Activated T-helper 1 cell treated with anti-CD3 and anti-CD28 coated beads, Interleukin-12 subunit alpha, Interleukin-12 subunit beta, Interleukin-2, Interleukin-4 antibody, amounts not matched to agents 30 ng/mL and 10 ng/mL and 1 ng/mL, durations not matched to agents 14 hours and 24 hours and 36 hours (primary cell): Measurements from ENCODE around the gene APLP2. TPM values are rescaled to one million over a fixed set of nuclear protein-coding genes. Genes with fewer than 3 reads are reported as not detected.
"Not testable (repeated sequence)": the region's sequence is repeated elsewhere in the genome, so short reads cannot be mapped to it uniquely, and the experiment has no call there.

Experiments used
- DNase-seq: peaks from one replicate; pipeline ENCODE4 v3.0.0; 2021; ENCODE audit warnings: low spot score
- H3K27ac Mint-ChIP-seq: one replicate; pipeline ENCODE4 v1.8.0; 2021; ENCODE audit warnings: mild to moderate bottlenecking, mixed read lengths
- H3K27me3 Mint-ChIP-seq: one replicate; pipeline ENCODE4 v1.8.0; 2022; ENCODE audit warnings: mild to moderate bottlenecking, moderate library complexity, mixed read lengths; ENCODE audit not compliant: insufficient read depth
- H3K36me3 Mint-ChIP-seq: one replicate; pipeline ENCODE4 v1.8.0; 2021; ENCODE audit warnings: low read depth, mixed read lengths
- H3K4me1 Mint-ChIP-seq: one replicate; pipeline ENCODE4 v1.8.0; 2021; ENCODE audit warnings: low read depth, mixed read lengths
- H3K4me3 Mint-ChIP-seq: one replicate; pipeline ENCODE4 v1.8.0; 2021; ENCODE audit warnings: mild to moderate bottlenecking, moderate library complexity, mixed read lengths
- H3K9me3 Mint-ChIP-seq: one replicate; pipeline ENCODE4 v1.8.0; 2021; ENCODE audit warnings: mixed read lengths
- intact Hi-C: fragments of 100-400 bp; cut with micrococcal nuclease; formaldehyde crosslinking; loops from one replicate; pipeline ENCODE4 v1.15.1; 2024
- total RNA-seq: library from RNA; stranded (reverse); gene quantifications from 2 replicates; pipeline ENCODE4 v1.2.3, GENCODE V29; 2022

The APLP2 gene
- total RNA-seq, 1 donor from 2014 or later: 47.8 TPM

- no peak for DNase-seq
- Mint-ChIP-seq H3K9me3 (no peaks in the 10 kb centered on the region), H3K4me1 (no peaks in the 10 kb centered on the region), H3K4me3 (no peak overlapping the region), H3K27me3 (no peaks in the 10 kb centered on the region), H3K36me3 (no peaks in the 10 kb centered on the region), H3K27ac (no peak overlapping the region)
- intact Hi-C loops: no loop called here
Observed at GRCh38 chr11:130097285-130097684, 27.6 kb downstream of the APLP2 start.

- Mint-ChIP-seq H3K9me3 (no peaks in the 10 kb centered on the region), H3K4me3 (no peak overlapping the region), H3K4me1 (no peaks in the 10 kb centered on the region), H3K27me3 (no peaks in the 10 kb centered on the region), H3K36me3 (no peaks in the 10 kb centered on the region), H3K27ac (no peak overlapping the region)
- intact Hi-C loops: no loop called here
- no peak for DNase-seq
Observed at GRCh38 chr11:130099356-130099755, 29.7 kb downstream of the APLP2 start.

GRCh38 chr11:130100381-130101095 lies 30.8 kb downstream of the APLP2 start:
- Mint-ChIP-seq H3K4me1 (no peaks in the 10 kb centered on the region), H3K27me3 (no peaks in the 10 kb centered on the region)

GRCh38 chr11:130101661-130102060 lies 32.0 kb downstream of the APLP2 start:
- Mint-ChIP-seq H3K9me3 (no peaks in the 10 kb centered on the region), H3K4me3 (no peak overlapping the region), H3K4me1 (no peaks in the 10 kb centered on the region), H3K27me3 (no peaks in the 10 kb centered on the region), H3K27ac (no peak overlapping the region), H3K36me3 (peaks cover 3% of the 10 kb centered on the region)
- intact Hi-C loops: no loop called here
- no peak for DNase-seq

More at GRCh38 chr11:130100381-130101095, 30.8 kb downstream of the APLP2 start:
- no peaks in the 10 kb centered on the region for H3K9me3 Mint-ChIP-seq
- DNase-seq: no peak
- H3K27ac Mint-ChIP-seq: no peak overlapping the region
- intact Hi-C loops: no loop called here
- H3K36me3 Mint-ChIP-seq: no peaks in the 10 kb centered on the region
- H3K4me3 Mint-ChIP-seq: no peak overlapping the region

GRCh38 chr11:130102301-130103249 lies 32.9 kb downstream of the APLP2 start:
- Mint-ChIP-seq H3K4me1 (no peaks in the 10 kb centered on the region), H3K4me3 (no peak overlapping the region), H3K27me3 (no peaks in the 10 kb centered on the region), H3K27ac (no peak overlapping the region), H3K36me3 (peaks cover 3% of the 10 kb centered on the region), H3K9me3 (no peaks in the 10 kb centered on the region)
- DNase-seq: no peak
- intact Hi-C loops: no loop called here

- no peaks in the 10 kb centered on the region for H3K4me1 Mint-ChIP-seq
- DNase-seq: no peak
- H3K27me3 Mint-ChIP-seq: peaks cover 2% of the 10 kb centered on the region
- intact Hi-C loops: no loop called here
- H3K4me3 Mint-ChIP-seq: no peak overlapping the region
- H3K36me3 Mint-ChIP-seq: peaks cover 3% of the 10 kb centered on the region
- no peaks in the 10 kb centered on the region for H3K9me3 Mint-ChIP-seq
- no peak overlapping the region for H3K27ac Mint-ChIP-seq
Observed at GRCh38 chr11:130103296-130103814, 33.7 kb downstream of the APLP2 start.

- Mint-ChIP-seq H3K4me3 (no peak overlapping the region), H3K27ac (no peak overlapping the region), H3K36me3 (peaks cover 5% of the 10 kb centered on the region), H3K9me3 (no peaks in the 10 kb centered on the region), H3K4me1 (no peaks in the 10 kb centered on the region), H3K27me3 (peaks cover 2% of the 10 kb centered on the region)
- no peak for DNase-seq
- intact Hi-C loops: no loop called here
Observed at GRCh38 chr11:130106381-130106780, 36.7 kb downstream of the APLP2 start.

GRCh38 chr11:130108671-130109070 lies 39.0 kb downstream of the APLP2 start:
- H3K4me1 Mint-ChIP-seq, H3K36me3 Mint-ChIP-seq, H3K27me3 Mint-ChIP-seq, H3K9me3 Mint-ChIP-seq, H3K27ac Mint-ChIP-seq, H3K4me3 Mint-ChIP-seq, DNase-seq, intact Hi-C loops: not testable (repeated sequence)

GRCh38 chr11:130109386-130109785 lies 39.7 kb downstream of the APLP2 start:
- intact Hi-C loops: no loop called here
- H3K9me3 Mint-ChIP-seq: no peaks in the 10 kb centered on the region
- no peak for DNase-seq
- peaks cover 8% of the 10 kb centered on the region for H3K36me3 Mint-ChIP-seq
- peaks cover 5% of the 10 kb centered on the region for H3K27me3 Mint-ChIP-seq
- H3K4me3 Mint-ChIP-seq: no peak overlapping the region
- no peaks in the 10 kb centered on the region for H3K4me1 Mint-ChIP-seq
- H3K27ac Mint-ChIP-seq: no peak overlapping the region

- Mint-ChIP-seq H3K4me3 (no peak overlapping the region), H3K27ac (no peak overlapping the region), H3K4me1 (no peaks in the 10 kb centered on the region), H3K27me3 (peaks cover 9% of the 10 kb centered on the region), H3K9me3 (no peaks in the 10 kb centered on the region), H3K36me3 (peaks cover 8% of the 10 kb centered on the region)
- no peak for DNase-seq
- intact Hi-C loops: no loop called here
Observed at GRCh38 chr11:130110339-130111108, 40.8 kb downstream of the APLP2 start.

GRCh38 chr11:130112071-130112830 lies 42.6 kb downstream of the APLP2 start:
- H3K27me3 Mint-ChIP-seq: peaks cover 12% of the 10 kb centered on the region
- H3K27ac Mint-ChIP-seq: no peak overlapping the region
- no peak for DNase-seq
- intact Hi-C loops: no loop called here
- no peaks in the 10 kb centered on the region for H3K4me1 Mint-ChIP-seq
- H3K36me3 Mint-ChIP-seq: peaks cover 6% of the 10 kb centered on the region
- no peak overlapping the region for H3K4me3 Mint-ChIP-seq
- no peaks in the 10 kb centered on the region for H3K9me3 Mint-ChIP-seq

- H3K27ac Mint-ChIP-seq: no peak overlapping the region
- H3K4me3 Mint-ChIP-seq: no peak overlapping the region
- H3K9me3 Mint-ChIP-seq: no peaks in the 10 kb centered on the region
- H3K4me1 Mint-ChIP-seq: peaks cover 11% of the 10 kb centered on the region
- intact Hi-C loops: no loop called here
- H3K27me3 Mint-ChIP-seq: peaks cover 14% of the 10 kb centered on the region
- DNase-seq: no peak
- peaks cover 6% of the 10 kb centered on the region for H3K36me3 Mint-ChIP-seq
Observed at GRCh38 chr11:130114281-130114680, 44.6 kb downstream of the APLP2 start.
